HepG2 (cell line): ENCODE results near the gene IBSP. TPM values are rescaled to one million over a fixed set of nuclear protein-coding genes. Genes with fewer than 3 reads are reported as not detected.

ENCODE experiments used
- ATAC-seq: fragments of 200-7000 bp; cut with Tn5 transposase; 3 replicates; pipeline ENCODE4 v1.9.1; 2020; ENCODE audit warnings: mild to moderate bottlenecking, moderate library complexity
- BruUV-seq: library from RNA; stranded (reverse); fragments of 400-500 nt; replicated peaks from 2 replicates; lab custom pipeline; 2021; lab: Mats Ljungman, UMichigan
- CTCF ChIA-PET: fragments of 300-600 bp; formaldehyde crosslinking; extraction: SDS; loops from one replicate; lab custom pipeline; 2021; ENCODE audit warnings: low total read pairs, inconsistent platforms, low intra/inter-chr PET ratio; lab: Yijun Ruan, JAX
- POLR2A ChIA-PET: fragments of 350-600 bp; sonication (Branson Sonifier 250); formaldehyde crosslinking; loops from one replicate; lab custom pipeline; 2020; ENCODE audit warnings: antibody characterized with exemption, inconsistent platforms; lab: Yijun Ruan, JAX
- DNase-seq: peaks from one replicate; pipeline ENCODE4 v3.0.0-alpha.2; 2015; ENCODE audit warnings: low spot score
- FAIRE-seq: peaks from 3 replicates; lab custom pipeline; 2011; peaks lifted over from hg19 to GRCh38; lab: Jason Lieb, UNC
- H2AFZ ChIP-seq: one replicate; pipeline ENCODE4 v1.6.1; 2011; ENCODE audit warnings: low read length, inconsistent platforms
- H3K27ac ChIP-seq: fragments of 300-600 bp; 3 replicates; pipeline ENCODE4 v1.8.0; 2011; ENCODE audit warnings: mixed run types, mild to moderate bottlenecking, mixed read lengths, low read length, inconsistent platforms; ENCODE audit not compliant: insufficient read depth; ENCODE audit errors: extremely low read length
- H3K27me3 ChIP-seq, 2 experiments: fragments of 200-600 bp in 1 of 2; 2 replicates in 1 of 2; 3 replicates in 1 of 2; pipeline versions ENCODE4 v1.6.0 to v1.8.0; 2011; ENCODE audit warnings: low read length in 2 of 2, mild to moderate bottlenecking in 2 of 2, moderate library complexity in 2 of 2, inconsistent platforms in 1 of 2; ENCODE audit not compliant: insufficient read depth in 2 of 2, control insufficient read depth in 1 of 2
- H3K36me3 ChIP-seq, 2 experiments: fragments of 200-600 bp in 1 of 2; replicated peaks in 1 of 2; 2 replicates in 1 of 2; 3 replicates in 1 of 2; pipeline versions ENCODE4 v1.5.1 to v1.8.0; 2011; ENCODE audit warnings: low read length in 2 of 2, inconsistent platforms in 1 of 2; ENCODE audit not compliant: insufficient read depth in 2 of 2, control insufficient read depth in 1 of 2
- H3K4me1 ChIP-seq: 2 replicates; pipeline ENCODE4 v1.5.1; 2012; ENCODE audit warnings: low read length, inconsistent platforms; ENCODE audit not compliant: insufficient read depth
- H3K4me2 ChIP-seq: 2 replicates; pipeline ENCODE4 v1.6.0; 2011; ENCODE audit warnings: low read depth, low read length, inconsistent platforms
- H3K4me3 ChIP-seq, 3 experiments: fragments of 200-600 bp in 1 of 3; sonication (generic), shearing (Covaris generic) in 1 of 3; replicated peaks in 1 of 3; 2 replicates each; pipeline ENCODE4 v1.5.1; 2011 to 2016; ENCODE audit warnings: low read length in 3 of 3, inconsistent platforms in 2 of 3, low read depth in 2 of 3, mild to moderate bottlenecking in 2 of 3, control low read depth in 1 of 3, mixed read lengths in 1 of 3; ENCODE audit not compliant: insufficient read depth in 1 of 3
- H3K79me2 ChIP-seq: one replicate; pipeline ENCODE4 v1.6.1; 2011; ENCODE audit warnings: low read length, inconsistent platforms; ENCODE audit not compliant: insufficient read depth
- H3K9ac ChIP-seq: 2 replicates; pipeline ENCODE4 v1.6.0; 2011; ENCODE audit warnings: mild to moderate bottlenecking, low read depth, low read length, inconsistent platforms; ENCODE audit not compliant: insufficient read depth
- H3K9me3 ChIP-seq: 2 replicates; pipeline ENCODE4 v1.5.1; 2012; ENCODE audit warnings: mild to moderate bottlenecking, low read length
- H4K20me1 ChIP-seq: 2 replicates; pipeline ENCODE4 v1.6.0; 2011; ENCODE audit warnings: inconsistent platforms, mild to moderate bottlenecking, low read length, moderate library complexity; ENCODE audit not compliant: insufficient read depth
- DNMT3B ChIP-seq: conservative IDR thresholded peaks from 2 replicates; pipeline ENCODE4 v1.6.1; 2016; ENCODE audit warnings: missing biosample characterization, control low read depth
- GZF1 ChIP-seq: sonication (generic); formaldehyde crosslinking; IDR thresholded peaks from 2 replicates; pipeline ENCODE4 v1.5.1; 2020; ENCODE audit warnings: mild to moderate bottlenecking, missing genetic modification reagents
- HNRNPL ChIP-seq: fragments of 200-400 bp; formaldehyde crosslinking; IDR thresholded peaks from 2 replicates; pipeline ENCODE4 v1.6.1; 2017; ENCODE audit warnings: mild to moderate bottlenecking, low read depth, low read length
- PCBP1 ChIP-seq: fragments of 200-400 bp; formaldehyde crosslinking; IDR thresholded peaks from 2 replicates; pipeline ENCODE4 v1.6.1; 2017; ENCODE audit warnings: mild to moderate bottlenecking, low read depth, low read length, borderline replicate concordance
- RCOR2 ChIP-seq: IDR thresholded peaks from 2 replicates; pipeline ENCODE4 v1.6.1; 2016; ENCODE audit warnings: missing biosample characterization, missing genetic modification reagents
- YEATS4 ChIP-seq: sonication (generic); formaldehyde crosslinking; IDR thresholded peaks from 2 replicates; pipeline ENCODE4 v1.4.0; 2020; ENCODE audit warnings: missing genetic modification reagents, borderline replicate concordance
- ZNF138 ChIP-seq: sonication (generic); formaldehyde crosslinking; IDR thresholded peaks from 2 replicates; pipeline ENCODE4 v1.5.0; 2020; ENCODE audit warnings: mild to moderate bottlenecking, low read depth, missing genetic modification reagents
- ZNF333 ChIP-seq: sonication (generic); formaldehyde crosslinking; IDR thresholded peaks from 2 replicates; pipeline ENCODE4 v1.4.0; 2020; ENCODE audit warnings: mild to moderate bottlenecking, missing genetic modification reagents, borderline replicate concordance
- ZNF552 ChIP-seq: sonication (generic); formaldehyde crosslinking; IDR thresholded peaks from 2 replicates; pipeline ENCODE4 v1.9.0; 2022; ENCODE audit warnings: missing genetic modification reagents, mild to moderate bottlenecking, borderline replicate concordance
- ZNF776 ChIP-seq: sonication (generic); formaldehyde crosslinking; IDR thresholded peaks from 2 replicates; pipeline ENCODE4 v1.4.0; 2020; ENCODE audit warnings: mild to moderate bottlenecking, missing genetic modification reagents
- WGBS: methylation state at CpG from one replicate; pipeline ENCODE4 v1.1.6; 2017; ENCODE audit warnings: low lambda C conversion rate; 5-methylcytosine and 5-hydroxymethylcytosine counted together
- in situ Hi-C: cut with HindIII; loops from 2 replicates; pipeline ENCODE4 v1.10.0; 2017; ENCODE audit warnings: low pct_unique_long_range_greater_than_20kb; ENCODE audit not compliant: extremely low pct_ligation_motif_present
- intact Hi-C: fragments of 100-400 bp; cut with micrococcal nuclease; formaldehyde crosslinking; loops from one replicate; pipeline ENCODE4 v1.10.0; 2022; ENCODE audit not compliant: unreplicated experiment
- polyA plus RNA-seq, 8 experiments: library from polyadenylated mRNA; depleted of rRNA in 3 of 8; stranded (reverse) in 7 of 8; unstranded in 1 of 8; fragments of >200 nt; fragmentation: Illumina TruSeq in 4 of 8; extraction: Trizol in 4 of 8; gene quantifications; 2 replicates each; pipeline versions ENCODE4 v1.2.1 to v1.2.3, GENCODE V29; 2011 to 2016; ENCODE audit warnings: low read depth in 4 of 8, missing spikeins in 1 of 8, mixed read lengths in 1 of 8; ENCODE audit not compliant: insufficient read depth in 1 of 8
- total RNA-seq, 5 experiments: library from RNA; depleted of rRNA; stranded (reverse); fragments of >200 nt; fragmentation: Illumina TruSeq; extraction: Trizol; gene quantifications; 2 replicates each; pipeline ENCODE4 v1.2.3, GENCODE V29; 2016; ENCODE audit warnings: low read depth in 1 of 5
- TF ChIP-seq, protein P1 (sequence below): sonication (generic); formaldehyde crosslinking; IDR thresholded peaks from 2 replicates; pipeline ENCODE4 v1.4.0; 2020; ENCODE audit warnings: missing genetic modification reagents, low read depth, mild to moderate bottlenecking, borderline replicate concordance
- TF ChIP-seq, protein P2 (sequence below): fragments of 450-650 bp; IDR thresholded peaks from 2 replicates; pipeline ENCODE4 v1.6.1; 2016

IBSP gene
- total and polyA plus RNA-seq, 2 of the 13 experiments (the other 11 are each of a cell fraction or from before 2014, with no cell fraction given), result not detected

DNA sequence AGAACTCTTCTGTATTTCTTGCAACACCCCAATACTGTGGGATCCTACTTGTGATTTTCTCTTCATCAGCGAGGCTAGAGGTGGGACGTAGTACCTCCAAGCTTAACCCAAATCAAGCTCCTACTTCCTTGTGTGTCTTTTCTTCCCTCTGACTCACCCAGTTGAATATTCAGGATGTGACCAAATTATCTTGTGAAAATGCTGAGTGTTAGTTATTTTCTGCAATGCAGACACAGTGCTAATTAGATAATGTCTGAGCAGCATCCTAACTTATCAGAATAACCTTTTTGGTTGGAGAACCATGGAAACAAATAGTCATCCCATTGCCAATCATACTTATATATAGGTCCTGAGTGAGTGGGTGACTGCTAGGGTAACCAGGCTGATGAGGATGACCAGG is 35.8 kb downstream of the IBSP start (continued):
- TF ChIP-seq, protein P1, sequence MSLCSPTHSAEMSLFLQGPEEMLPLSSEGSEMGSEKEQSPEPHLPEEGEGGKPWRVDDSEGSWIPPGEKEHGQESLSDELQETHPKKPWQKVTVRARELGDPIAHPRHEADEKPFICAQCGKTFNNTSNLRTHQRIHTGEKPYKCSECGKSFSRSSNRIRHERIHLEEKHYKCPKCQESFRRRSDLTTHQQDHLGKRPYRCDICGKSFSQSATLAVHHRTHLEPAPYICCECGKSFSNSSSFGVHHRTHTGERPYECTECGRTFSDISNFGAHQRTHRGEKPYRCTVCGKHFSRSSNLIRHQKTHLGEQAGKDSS (CRISPR knock-in tag), result no peak
- TF ChIP-seq, all 625 proteins: peak for 2

DNA sequence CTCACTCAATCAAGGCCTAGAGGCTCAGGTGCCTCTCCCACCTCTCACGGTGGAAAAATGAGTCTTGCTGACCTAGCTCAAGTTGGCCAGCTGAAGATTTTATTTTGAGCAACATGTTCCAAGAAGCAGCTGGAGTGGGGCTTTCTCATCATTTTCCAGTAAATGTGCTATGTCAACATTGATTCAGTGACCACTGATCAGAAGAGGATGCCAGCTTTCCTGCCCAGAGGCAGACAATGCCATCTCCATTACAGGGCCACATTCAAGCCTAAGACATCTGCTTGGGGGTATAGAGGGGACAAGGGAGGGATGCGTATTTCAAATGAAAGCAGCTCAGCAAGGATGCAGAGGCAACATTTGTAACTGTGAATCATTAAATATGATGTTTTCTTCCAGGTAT is 36.4 kb downstream of the IBSP start:
- CTCF ChIA-PET, result no interaction called here

More for the DNA sequence above, 36.4 kb downstream of the IBSP start:
- in situ Hi-C loops (loop anchor here (5.0 to 25.0 kb wide), 2 partner anchors 153 to 573 kb away; no protein-coding TSS in a partner anchor), intact Hi-C loops (loop anchor here (5.0 kb wide), 1 partner anchor 223 kb away; no protein-coding TSS in a partner anchor)
- DNase-seq (no peak), ATAC-seq (no peak), FAIRE-seq (no peak)
- no peak overlapping the region for H3K9ac ChIP-seq
- H2AFZ ChIP-seq, result no peak overlapping the region
- H3K79me2 ChIP-seq, result no peaks in the 10 kb centered on the region
- no peak overlapping the region for H3K4me2 ChIP-seq
- 30% methylated on average over 2 of the region's 2 CpGs for WGBS
- no peaks in the 10 kb centered on the region for H3K9me3 ChIP-seq
- H3K4me1 ChIP-seq, result no peaks in the 10 kb centered on the region
- H3K4me3 ChIP-seq, result no peak overlapping the region
- no TSS peak for BruUV-seq
- H4K20me1 ChIP-seq, result no peaks in the 10 kb centered on the region
- no peaks in the 10 kb centered on the region for H3K36me3 ChIP-seq
- POLR2A ChIA-PET, result no interaction called here
- H3K27me3 ChIP-seq, result peaks cover 2 to 11% of the 10 kb centered on the region in 2 experiments; a peak in 1 of 5 replicates
- no peak for TF ChIP-seq HNRNPL
- TF ChIP-seq ZNF552 (CRISPR knock-in tag), result no peak
- TF ChIP-seq GZF1, result no peak
- no peak for TF ChIP-seq ZNF138 (CRISPR knock-in tag)
- TF ChIP-seq, protein P2, sequence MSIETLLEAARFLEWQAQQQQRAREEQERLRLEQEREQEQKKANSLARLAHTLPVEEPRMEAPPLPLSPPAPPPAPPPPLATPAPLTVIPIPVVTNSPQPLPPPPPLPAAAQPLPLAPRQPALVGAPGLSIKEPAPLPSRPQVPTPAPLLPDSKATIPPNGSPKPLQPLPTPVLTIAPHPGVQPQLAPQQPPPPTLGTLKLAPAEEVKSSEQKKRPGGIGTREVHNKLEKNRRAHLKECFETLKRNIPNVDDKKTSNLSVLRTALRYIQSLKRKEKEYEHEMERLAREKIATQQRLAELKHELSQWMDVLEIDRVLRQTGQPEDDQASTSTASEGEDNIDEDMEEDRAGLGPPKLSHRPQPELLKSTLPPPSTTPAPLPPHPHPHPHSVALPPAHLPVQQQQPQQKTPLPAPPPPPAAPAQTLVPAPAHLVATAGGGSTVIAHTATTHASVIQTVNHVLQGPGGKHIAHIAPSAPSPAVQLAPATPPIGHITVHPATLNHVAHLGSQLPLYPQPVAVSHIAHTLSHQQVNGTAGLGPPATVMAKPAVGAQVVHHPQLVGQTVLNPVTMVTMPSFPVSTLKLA, result no peak
- no peak for TF ChIP-seq ZNF333
- no peak for TF ChIP-seq YEATS4 (CRISPR knock-in tag)
- no peak for TF ChIP-seq DNMT3B
- no peak for TF ChIP-seq RCOR2
- no peak for TF ChIP-seq ZNF776 (CRISPR knock-in tag)
- TF ChIP-seq PCBP1, result no peak
- H3K27ac ChIP-seq, result no peak overlapping the region
